H9 (cell line): ENCODE measurements around the gene MAT2A. TPM values are rescaled to one million over a fixed set of nuclear protein-coding genes. Genes with fewer than 3 reads are reported as not detected.

Experiments used
- DNase-seq: peaks from one replicate; pipeline ENCODE4 v3.0.0-alpha.2; 2017
- H2AFZ ChIP-seq: one replicate; pipeline ENCODE4 v1.6.1; 2013; ENCODE audit warnings: mild to moderate bottlenecking, low read length, control low read depth, moderate library complexity
- H2AK5ac ChIP-seq: 2 replicates; pipeline ENCODE4 v1.6.1; 2013; ENCODE audit warnings: low read length, control low read depth, mixed read lengths; ENCODE audit not compliant: insufficient read length
- H2BK120ac ChIP-seq: one replicate; pipeline ENCODE4 v1.6.1; 2013; ENCODE audit warnings: low read depth, mild to moderate bottlenecking, low read length, control low read depth, inconsistent platforms; ENCODE audit not compliant: poor library complexity, severe bottlenecking
- H2BK12ac ChIP-seq: 2 replicates; pipeline ENCODE4 v1.6.1; 2013; ENCODE audit warnings: low read length, control low read depth, mixed read lengths, low read depth; ENCODE audit not compliant: insufficient read length
- H2BK15ac ChIP-seq: 2 replicates; pipeline ENCODE4 v1.6.1; 2013; ENCODE audit warnings: low read depth, low read length, control low read depth
- H2BK20ac ChIP-seq: one replicate; pipeline ENCODE4 v1.6.1; 2013; ENCODE audit warnings: low read depth, mild to moderate bottlenecking, low read length, control low read depth, inconsistent platforms; ENCODE audit not compliant: poor library complexity, severe bottlenecking
- H2BK5ac ChIP-seq: 2 replicates; pipeline ENCODE4 v1.6.1; 2013; ENCODE audit warnings: low read length, control low read depth, mixed read lengths; ENCODE audit not compliant: insufficient read length
- H3K14ac ChIP-seq: 2 replicates; pipeline ENCODE4 v1.6.1; 2013; ENCODE audit warnings: low read length, control low read depth; ENCODE audit not compliant: insufficient read depth
- H3K18ac ChIP-seq: 2 replicates; pipeline ENCODE4 v1.6.1; 2013; ENCODE audit warnings: low read depth, mild to moderate bottlenecking, mixed read lengths, low read length, control low read depth; ENCODE audit not compliant: insufficient read length
- H3K23ac ChIP-seq: 2 replicates; pipeline ENCODE4 v1.6.1; 2013; ENCODE audit warnings: low read length, control low read depth, mixed read lengths, low read depth; ENCODE audit not compliant: insufficient read length
- H3K23me2 ChIP-seq: 2 replicates; pipeline ENCODE4 v1.6.1; 2013; ENCODE audit warnings: low read depth, mild to moderate bottlenecking, mixed read lengths, low read length, control low read depth; ENCODE audit not compliant: insufficient read length, poor library complexity, severe bottlenecking
- H3K27ac ChIP-seq: 2 replicates; pipeline ENCODE4 v1.5.1; 2013; ENCODE audit warnings: low read length, control low read depth, mixed read lengths, low read depth; ENCODE audit not compliant: insufficient read length
- H3K27me3 ChIP-seq: 2 replicates; pipeline ENCODE4 v1.6.1; 2013; ENCODE audit warnings: low read length, control low read depth, inconsistent platforms; ENCODE audit not compliant: insufficient read depth
- H3K4ac ChIP-seq: 2 replicates; pipeline ENCODE4 v1.6.1; 2013; ENCODE audit warnings: low read depth, mild to moderate bottlenecking, control low read depth, inconsistent platforms, low read length, moderate library complexity
- H3K4me1 ChIP-seq: 2 replicates; pipeline ENCODE4 v1.6.1; 2013; ENCODE audit warnings: low read length, control low read depth, inconsistent platforms; ENCODE audit not compliant: insufficient read depth
- H3K4me2 ChIP-seq: 2 replicates; pipeline ENCODE4 v1.6.1; 2013; ENCODE audit warnings: low read length, control low read depth, mixed read lengths; ENCODE audit not compliant: insufficient read length, insufficient read depth
- H3K56ac ChIP-seq: 2 replicates; pipeline ENCODE4 v1.6.1; 2013; ENCODE audit warnings: low read depth, mild to moderate bottlenecking, mixed read lengths, low read length, control low read depth; ENCODE audit not compliant: insufficient read length
- H3K79me1 ChIP-seq: 2 replicates; pipeline ENCODE4 v1.6.1; 2013; ENCODE audit warnings: low read depth, mild to moderate bottlenecking, moderate library complexity, low read length, control low read depth, inconsistent platforms; ENCODE audit not compliant: insufficient read depth, poor library complexity, severe bottlenecking
- H3K79me2 ChIP-seq: 2 replicates; pipeline ENCODE4 v1.6.1; 2013; ENCODE audit warnings: low read length, control low read depth, inconsistent platforms; ENCODE audit not compliant: insufficient read depth
- H3K9ac ChIP-seq: 2 replicates; pipeline ENCODE4 v1.6.1; 2013; ENCODE audit warnings: low read length, control low read depth, mixed read lengths; ENCODE audit not compliant: insufficient read length; ENCODE audit errors: extremely low read depth
- H3K9me3 ChIP-seq: one replicate; pipeline ENCODE4 v1.6.1; 2013; ENCODE audit warnings: low read depth, low read length, inconsistent platforms; ENCODE audit not compliant: control insufficient read depth
- H3T11ph ChIP-seq: one replicate; pipeline ENCODE4 v1.6.1; 2013; ENCODE audit warnings: mild to moderate bottlenecking, low read length, control low read depth, inconsistent platforms
- H4K20me1 ChIP-seq: one replicate; pipeline ENCODE4 v1.6.1; 2013; ENCODE audit not compliant: control insufficient read depth, insufficient read length, insufficient read depth
- H4K5ac ChIP-seq: 2 replicates; pipeline ENCODE4 v1.6.1; 2013; ENCODE audit warnings: low read depth, mild to moderate bottlenecking, mixed read lengths, low read length, control low read depth; ENCODE audit not compliant: insufficient read length
- H4K8ac ChIP-seq: replicated peaks from 2 replicates; pipeline ENCODE4 v1.6.1; 2013; ENCODE audit warnings: low read length, control low read depth, mixed read lengths, low read depth; ENCODE audit not compliant: insufficient read length
- H4K91ac ChIP-seq: 2 replicates; pipeline ENCODE4 v1.6.1; 2013; ENCODE audit warnings: low read depth, mild to moderate bottlenecking, moderate library complexity, mixed read lengths, low read length, control low read depth; ENCODE audit not compliant: insufficient read length
- H3K27ac Mint-ChIP-seq, 3 experiments: 2 replicates in 2 of 3; 3 replicates in 1 of 3; pipeline ENCODE4 v1.8.0; 2020 to 2021; ENCODE audit warnings: mixed read lengths in 3 of 3, mild to moderate bottlenecking in 1 of 3, moderate library complexity in 1 of 3
- H3K27me3 Mint-ChIP-seq: 2 replicates; pipeline ENCODE4 v1.8.0; 2021; ENCODE audit warnings: low read depth, mild to moderate bottlenecking, moderate library complexity, mixed read lengths
- H3K36me3 Mint-ChIP-seq, 3 experiments: 2 replicates in 2 of 3; 3 replicates in 1 of 3; pipeline ENCODE4 v1.8.0; 2020 to 2021; ENCODE audit warnings: low read depth in 3 of 3, mixed read lengths in 3 of 3; ENCODE audit not compliant: insufficient read depth in 1 of 3
- H3K4me1 Mint-ChIP-seq, 2 experiments: 2 replicates each; pipeline ENCODE4 v1.8.0; 2020; ENCODE audit warnings: mixed read lengths in 2 of 2
- H3K4me3 Mint-ChIP-seq, 2 experiments: 2 replicates in 1 of 2; 3 replicates in 1 of 2; pipeline ENCODE4 v1.8.0; 2020 to 2021; ENCODE audit warnings: mild to moderate bottlenecking in 2 of 2, mixed read lengths in 2 of 2, moderate library complexity in 1 of 2
- H3K9me3 Mint-ChIP-seq, 2 experiments: 2 replicates in 1 of 2; 3 replicates in 1 of 2; pipeline ENCODE4 v1.8.0; 2020; ENCODE audit warnings: mild to moderate bottlenecking in 2 of 2, mixed read lengths in 2 of 2, moderate library complexity in 1 of 2
- WGBS: extraction: QIAGEN DNeasy Blood & Tissue Kit; methylation state at CpG from one replicate; pipeline ENCODE4 v1.1.7; 2013; ENCODE audit warnings: missing lambda C conversion rate, low lambda C conversion rate, mixed read lengths; ENCODE audit not compliant: insufficient read length; ENCODE audit errors: extremely low coverage; 5-methylcytosine and 5-hydroxymethylcytosine counted together
- total RNA-seq: library from RNA; stranded (reverse); gene quantifications from 2 replicates; pipeline ENCODE4 v1.2.1, GENCODE V29; 2021
- TF ChIP-seq, protein P1 (sequence below): fragments of 200-600 bp; sonication (generic); conservative IDR thresholded peaks from 3 replicates; pipeline ENCODE4 v1.8.0; 2021; ENCODE audit warnings: antibody characterized with exemption, mild to moderate bottlenecking

Gene MAT2A
- total RNA-seq, 1 experiment from 2014 or later, result 459 TPM

DNA sequence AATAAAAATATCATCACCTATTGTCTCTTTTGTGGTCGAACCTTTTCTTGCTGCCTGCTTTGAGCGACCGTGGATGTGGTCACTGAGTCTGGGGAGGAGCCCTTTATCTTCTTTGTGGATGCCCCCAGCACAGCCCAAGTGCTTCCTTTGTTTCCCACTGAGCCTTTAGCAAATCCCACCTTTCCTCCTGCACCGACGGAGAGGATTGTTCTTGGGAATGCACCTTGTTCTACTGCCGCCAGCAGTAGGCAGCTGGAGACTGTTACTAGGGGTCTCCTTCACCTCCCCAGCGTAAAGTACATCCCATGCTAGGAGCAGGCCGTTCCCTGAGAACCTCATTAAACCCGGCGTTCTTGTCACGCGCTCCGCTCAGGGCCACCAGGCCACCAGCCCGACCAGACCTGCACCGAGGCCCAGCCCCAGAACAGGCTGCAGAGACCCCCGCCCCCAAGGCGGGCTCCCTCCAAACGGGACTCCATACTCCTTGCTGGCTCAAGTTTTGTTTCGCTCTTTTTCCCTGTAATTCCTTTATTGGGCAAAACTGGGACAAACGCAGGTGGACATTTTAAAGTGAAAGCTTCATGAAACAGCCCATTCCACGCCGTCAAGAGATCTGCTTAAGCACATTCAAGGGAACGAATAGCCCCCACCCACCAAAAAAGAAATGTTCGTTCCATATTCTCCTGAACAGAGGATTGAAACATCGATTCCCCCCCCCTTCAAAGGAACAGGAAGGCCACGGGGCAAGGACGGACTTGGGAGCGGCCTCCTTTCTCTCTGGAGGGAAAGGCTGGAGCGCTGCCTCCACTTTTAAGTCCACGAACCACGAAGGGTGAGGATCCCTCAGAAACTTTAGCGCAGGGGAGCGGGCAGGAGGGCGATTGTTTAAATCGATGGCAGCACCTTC, 1.1 kb upstream of the MAT2A start:
- Histone ChIP-seq H2BK15ac (no peak overlapping the region), H3K14ac (peak overlapping the region; percentile 98), H2AK5ac (no peak overlapping the region), H3K9me3 (no peaks in the 10 kb centered on the region), H3K4ac (peak overlapping the region; percentile 73; the same call in 1 of the 2 replicates), H3K27me3 (no peaks in the 10 kb centered on the region), H3K23ac (no peak overlapping the region), H3K79me2 (peaks cover 25% of the 10 kb centered on the region), H2BK20ac (no peak overlapping the region), H4K5ac (peak overlapping the region; percentile 48), H4K20me1 (no peaks in the 10 kb centered on the region), H4K91ac (peak overlapping the region; percentile 22), H3K27ac (peak overlapping the region; percentile 88), H3K18ac (peak overlapping the region; percentile 94), H2BK12ac (no peak overlapping the region), H2AFZ (no peak overlapping the region), H3T11ph (peak overlapping the region; percentile 77), H3K23me2 (peaks cover 17% of the 10 kb centered on the region), H3K56ac (peak overlapping the region; percentile 77), H3K4me2 (peak overlapping the region; percentile 46), H3K9ac (peak overlapping the region; percentile 97), H2BK5ac (peak overlapping the region; percentile 46), H2BK120ac (peak overlapping the region; percentile 96), H3K79me1 (no peaks in the 10 kb centered on the region), H3K4me1 (0 out of 2 replicates have a peak, but pooled peaks cover 2% of the 10 kb centered on the region), H4K8ac (no peak overlapping the region)
- peak; percentile 65 for DNase-seq
- Mint-ChIP-seq H3K27ac (peak overlapping the region; percentile 99 to 100 (median 100)), H3K9me3 (peaks cover 0 to 3% of the 10 kb centered on the region in 2 experiments; a peak in 1 of 5 replicates), H3K27me3 (peaks cover 5% of the 10 kb centered on the region; the same call in 1 of the 2 replicates), H3K4me1 (peaks cover 38 to 46% of the 10 kb centered on the region in 2 experiments), H3K4me3 (peak overlapping the region; percentile 95 to 98), H3K36me3 (peaks cover 34 to 40% (median 37%) of the 10 kb centered on the region in 3 experiments)
- WGBS, result no CpG with 5 or more reads among the region's 35 CpGs
- TF ChIP-seq, protein P1, sequence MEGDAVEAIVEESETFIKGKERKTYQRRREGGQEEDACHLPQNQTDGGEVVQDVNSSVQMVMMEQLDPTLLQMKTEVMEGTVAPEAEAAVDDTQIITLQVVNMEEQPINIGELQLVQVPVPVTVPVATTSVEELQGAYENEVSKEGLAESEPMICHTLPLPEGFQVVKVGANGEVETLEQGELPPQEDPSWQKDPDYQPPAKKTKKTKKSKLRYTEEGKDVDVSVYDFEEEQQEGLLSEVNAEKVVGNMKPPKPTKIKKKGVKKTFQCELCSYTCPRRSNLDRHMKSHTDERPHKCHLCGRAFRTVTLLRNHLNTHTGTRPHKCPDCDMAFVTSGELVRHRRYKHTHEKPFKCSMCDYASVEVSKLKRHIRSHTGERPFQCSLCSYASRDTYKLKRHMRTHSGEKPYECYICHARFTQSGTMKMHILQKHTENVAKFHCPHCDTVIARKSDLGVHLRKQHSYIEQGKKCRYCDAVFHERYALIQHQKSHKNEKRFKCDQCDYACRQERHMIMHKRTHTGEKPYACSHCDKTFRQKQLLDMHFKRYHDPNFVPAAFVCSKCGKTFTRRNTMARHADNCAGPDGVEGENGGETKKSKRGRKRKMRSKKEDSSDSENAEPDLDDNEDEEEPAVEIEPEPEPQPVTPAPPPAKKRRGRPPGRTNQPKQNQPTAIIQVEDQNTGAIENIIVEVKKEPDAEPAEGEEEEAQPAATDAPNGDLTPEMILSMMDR, result no peak
